Right lobe of liver (tissue), 6 donors: Measurements from ENCODE around the gene B9D1. TPM values are rescaled to one million over a fixed set of nuclear protein-coding genes. Genes with fewer than 3 reads are reported as not detected.

Experiments used
- ATAC-seq, 4 donors: fragments of 200-7000 bp; cut with Tn5 transposase; one replicate each; pipeline ENCODE4 v1.9.1; 2020; ENCODE audit warnings: mild to moderate bottlenecking in 4 of 4, moderate library complexity in 4 of 4
- DNase-seq, 3 donors: peaks; one replicate each; pipeline ENCODE4 v3.0.0-alpha.2; 2020
- H3K27ac ChIP-seq, 3 donors: fragments of 200-600 bp; one replicate each; pipeline ENCODE4 v1.8.0; 2022
- H3K27me3 ChIP-seq, 2 donors: fragments of 200-600 bp; one replicate each; pipeline ENCODE4 v1.8.0; 2022
- H3K36me3 ChIP-seq, 4 donors: fragments of 200-600 bp; sonication (generic) in 1 of 4; one replicate each; pipeline versions ENCODE4 v1.5.1 to v1.8.0; 2017 to 2022; ENCODE audit warnings: control low read depth in 1 of 4
- H3K4me1 ChIP-seq, 4 donors: fragments of 200-600 bp; sonication (generic) in 1 of 4; one replicate each; pipeline versions ENCODE4 v1.5.1 to v1.8.0; 2017 to 2022; ENCODE audit warnings: control low read depth in 1 of 4
- H3K4me3 ChIP-seq, 3 donors: fragments of 200-600 bp; one replicate each; pipeline ENCODE4 v1.8.0; 2022
- H3K9me3 ChIP-seq, 4 donors: fragments of 200-600 bp; sonication (generic) in 1 of 4; one replicate each; pipeline versions ENCODE4 v1.5.1 to v1.8.0; 2017 to 2022; ENCODE audit warnings: control low read depth in 1 of 4
- CTCF ChIP-seq, 4 donors: fragments of 200-600 bp in 3 of 4; fragments of 450-650 bp in 1 of 4; IDR thresholded peaks; one replicate each; pipeline versions ENCODE4 v1.5.1 to v1.8.0; 2016 to 2022; ENCODE audit warnings: antibody characterized with exemption in 4 of 4, mild to moderate bottlenecking in 2 of 4
- POLR2A ChIP-seq: fragments of 450-650 bp; IDR thresholded peaks from one replicate; pipeline ENCODE4 v1.6.1; 2017; ENCODE audit warnings: antibody characterized with exemption, mild to moderate bottlenecking
- WGBS: methylation state at CpG from one replicate; pipeline ENCODE4 v1.1.6; 2018; ENCODE audit warnings: low coverage, low lambda C conversion rate; ENCODE audit not compliant: insufficient coverage; ENCODE audit errors: missing lambda C conversion rate; 5-methylcytosine and 5-hydroxymethylcytosine counted together
- intact Hi-C, 2 donors: fragments of 100-400 bp; cut with DNase I; formaldehyde crosslinking; loops; one replicate each; pipeline versions ENCODE4 v1.11.2 to v1.14.1; 2022
- total RNA-seq, 6 experiments: library from RNA; depleted of rRNA in 2 of 6; stranded (reverse); fragments of >200 nt in 2 of 6; fragmentation: NEBNext Ultra II Directional in 3 of 6; extraction: Animal tissue kit (Norgen Biotek cat#: 25700) in 3 of 6; gene quantifications; one replicate each; pipeline versions ENCODE4 v1.1.0 to v1.2.4, GENCODE V29; 2016 to 2023
- donor health status: DM: no; HTN: yes; CAD: no.
- donor health status: DM: no; HTN: no; CAD: no.
- donor health status: DM: no; HTN: no; CAD: no.
- donor health status: DM: no; HTN: yes; CAD: no.
- donor health status: DM: no; HTN: yes; CAD: no.

B9D1 gene
- total RNA-seq, 6 experiments from 2014 or later: 2.3 to 27.9 (median 5.7) TPM

GRCh38 chr17:19392303-19392702 is 29.8 kb upstream of the B9D1 start:
- 71% methylated on average over 6 of the region's 7 CpGs for WGBS
- Histone ChIP-seq H3K27me3 (no peaks in the 10 kb centered on the region), H3K4me3 (no peak overlapping the region), H3K27ac (no peak overlapping the region), H3K4me1 (no peaks in the 10 kb centered on the region), H3K9me3 (no peaks in the 10 kb centered on the region), H3K36me3 (no peaks in the 10 kb centered on the region)
- intact Hi-C loops: no loop called here
- DNase-seq: peak in 2 of 3 donors; percentile 8 to 23
- no peak for ATAC-seq
- TF ChIP-seq CTCF (IDR thresholded peaks at IDR 0.05): no peak
- no peak for TF ChIP-seq POLR2A

- H3K27me3 ChIP-seq: no peaks in the 10 kb centered on the region
- H3K27ac ChIP-seq: no peak overlapping the region
- DNase-seq (peak in 2 of 3 donors; percentile 13 to 15), ATAC-seq (no peak)
- 68% methylated on average over 4 of the region's 7 CpGs for WGBS
- intact Hi-C loops: no loop called here
- H3K4me3 ChIP-seq: no peak overlapping the region
- H3K4me1 ChIP-seq: no peaks in the 10 kb centered on the region
- no peaks in the 10 kb centered on the region for H3K36me3 ChIP-seq
- H3K9me3 ChIP-seq: no peaks in the 10 kb centered on the region
- no peak for TF ChIP-seq CTCF (IDR thresholded peaks at IDR 0.05)
- no peak for TF ChIP-seq POLR2A
These were observed 28.9 kb upstream of the B9D1 start for GRCh38 chr17:19391432-19391831.

GRCh38 chr17:19390951-19391350 is 28.4 kb upstream of the B9D1 start:
- intact Hi-C loops: no loop called here
- ATAC-seq: no peak
- H3K9me3 ChIP-seq: no peaks in the 10 kb centered on the region
- H3K27me3 ChIP-seq: no peaks in the 10 kb centered on the region
- DNase-seq: peak in 1 of 3 donors; percentile 0
- TF ChIP-seq POLR2A (no peak), CTCF (IDR thresholded peaks at IDR 0.05) (no peak)
- H3K4me3 ChIP-seq: no peak overlapping the region
- peaks cover 0 to under 1% (median 0%) of the 10 kb centered on the region in 4 donors for H3K4me1 ChIP-seq
- no peak overlapping the region for H3K27ac ChIP-seq
- no CpG with 5 or more reads among the region's 2 CpGs for WGBS
- no peaks in the 10 kb centered on the region for H3K36me3 ChIP-seq

- ATAC-seq: peak in 2 of 4 donors; percentile 27 to 45
- intact Hi-C loops: no loop called here
- TF ChIP-seq CTCF (IDR thresholded peaks at IDR 0.05) (no peak), POLR2A (no peak)
- H3K4me3 ChIP-seq: no peak overlapping the region
- H3K9me3 ChIP-seq: no peaks in the 10 kb centered on the region
- H3K27me3 ChIP-seq: no peaks in the 10 kb centered on the region
- DNase-seq: peak in 2 of 3 donors; percentile 38 to 57
- H3K4me1 ChIP-seq: peaks cover 0 to 7% (median 0%) of the 10 kb centered on the region in 4 donors
- no peaks in the 10 kb centered on the region for H3K36me3 ChIP-seq
- H3K27ac ChIP-seq: no peak overlapping the region
- WGBS: 60% methylated on average over 5 of the region's 5 CpGs
These were observed 26.6 kb upstream of the B9D1 start for GRCh38 chr17:19388791-19389785.
